Ishikawa (cell line): ENCODE data around the gene RBM38.

Source experiments
- CEBPB ChIP-seq: IDR thresholded peaks from 2 replicates; pipeline ENCODE4 v1.6.1; 2012
- CREB1 ChIP-seq: IDR thresholded peaks from 2 replicates; pipeline ENCODE4 v1.6.1; 2012; ENCODE audit warnings: low read depth
- EGR1 ChIP-seq: IDR thresholded peaks from 2 replicates; pipeline ENCODE4 v1.6.1; 2012
- EP300 ChIP-seq: IDR thresholded peaks from 2 replicates; pipeline ENCODE4 v1.6.1; 2012; ENCODE audit warnings: borderline replicate concordance
- FOXM1 ChIP-seq: IDR thresholded peaks from 2 replicates; pipeline ENCODE4 v1.6.1; 2012; ENCODE audit warnings: low read depth, borderline replicate concordance
- NFIC ChIP-seq: IDR thresholded peaks from 2 replicates; pipeline ENCODE4 v1.6.1; 2012
- RAD21 ChIP-seq: IDR thresholded peaks from 2 replicates; pipeline ENCODE4 v1.6.1; 2012; ENCODE audit warnings: low read depth
- TAF1 ChIP-seq: IDR thresholded peaks from 2 replicates; pipeline ENCODE4 v1.6.1; 2012; ENCODE audit warnings: low read depth, mild to moderate bottlenecking
- TCF12 ChIP-seq: IDR thresholded peaks from 2 replicates; pipeline ENCODE4 v1.6.1; 2012; ENCODE audit warnings: low read depth
- TEAD4 ChIP-seq: IDR thresholded peaks from 2 replicates; pipeline ENCODE4 v1.6.1; 2012
- USF1 ChIP-seq: IDR thresholded peaks from 2 replicates; pipeline ENCODE4 v1.6.1; 2012
- YY1 ChIP-seq: IDR thresholded peaks from 2 replicates; pipeline ENCODE4 v1.6.1; 2012; ENCODE audit warnings: low read depth
- ZBTB7A ChIP-seq: IDR thresholded peaks from 2 replicates; pipeline ENCODE4 v1.6.1; 2012; ENCODE audit warnings: low read depth
- TF ChIP-seq, protein P1 (sequence below): IDR thresholded peaks from 2 replicates; pipeline ENCODE4 v1.6.1; 2012
- TF ChIP-seq, protein P2 (sequence below): IDR thresholded peaks from 2 replicates; pipeline ENCODE4 v1.6.1; 2012; ENCODE audit warnings: low read depth, mild to moderate bottlenecking

RBM38 gene

GRCh38 chr20:57371363-57371762 lies 19.8 kb upstream of the RBM38 start:
- TF ChIP-seq CEBPB (no peak), NFIC (no peak)

- TF ChIP-seq RAD21 (no peak), TCF12 (no peak), CEBPB (no peak), USF1 (no peak), CREB1 (no peak), EGR1 (no peak), NFIC (no peak), YY1 (no peak), TAF1 (no peak), ZBTB7A (no peak), TEAD4 (no peak), EP300 (no peak), FOXM1 (no peak)
- TF ChIP-seq, protein P1, sequence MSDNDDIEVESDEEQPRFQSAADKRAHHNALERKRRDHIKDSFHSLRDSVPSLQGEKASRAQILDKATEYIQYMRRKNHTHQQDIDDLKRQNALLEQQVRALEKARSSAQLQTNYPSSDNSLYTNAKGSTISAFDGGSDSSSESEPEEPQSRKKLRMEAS, result no peak
- TF ChIP-seq, protein P2, sequence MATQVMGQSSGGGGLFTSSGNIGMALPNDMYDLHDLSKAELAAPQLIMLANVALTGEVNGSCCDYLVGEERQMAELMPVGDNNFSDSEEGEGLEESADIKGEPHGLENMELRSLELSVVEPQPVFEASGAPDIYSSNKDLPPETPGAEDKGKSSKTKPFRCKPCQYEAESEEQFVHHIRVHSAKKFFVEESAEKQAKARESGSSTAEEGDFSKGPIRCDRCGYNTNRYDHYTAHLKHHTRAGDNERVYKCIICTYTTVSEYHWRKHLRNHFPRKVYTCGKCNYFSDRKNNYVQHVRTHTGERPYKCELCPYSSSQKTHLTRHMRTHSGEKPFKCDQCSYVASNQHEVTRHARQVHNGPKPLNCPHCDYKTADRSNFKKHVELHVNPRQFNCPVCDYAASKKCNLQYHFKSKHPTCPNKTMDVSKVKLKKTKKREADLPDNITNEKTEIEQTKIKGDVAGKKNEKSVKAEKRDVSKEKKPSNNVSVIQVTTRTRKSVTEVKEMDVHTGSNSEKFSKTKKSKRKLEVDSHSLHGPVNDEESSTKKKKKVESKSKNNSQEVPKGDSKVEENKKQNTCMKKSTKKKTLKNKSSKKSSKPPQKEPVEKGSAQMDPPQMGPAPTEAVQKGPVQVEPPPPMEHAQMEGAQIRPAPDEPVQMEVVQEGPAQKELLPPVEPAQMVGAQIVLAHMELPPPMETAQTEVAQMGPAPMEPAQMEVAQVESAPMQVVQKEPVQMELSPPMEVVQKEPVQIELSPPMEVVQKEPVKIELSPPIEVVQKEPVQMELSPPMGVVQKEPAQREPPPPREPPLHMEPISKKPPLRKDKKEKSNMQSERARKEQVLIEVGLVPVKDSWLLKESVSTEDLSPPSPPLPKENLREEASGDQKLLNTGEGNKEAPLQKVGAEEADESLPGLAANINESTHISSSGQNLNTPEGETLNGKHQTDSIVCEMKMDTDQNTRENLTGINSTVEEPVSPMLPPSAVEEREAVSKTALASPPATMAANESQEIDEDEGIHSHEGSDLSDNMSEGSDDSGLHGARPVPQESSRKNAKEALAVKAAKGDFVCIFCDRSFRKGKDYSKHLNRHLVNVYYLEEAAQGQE, result no peak
Observed at GRCh38 chr20:57372157-57372556, 19.0 kb upstream of the RBM38 start.

DNA sequence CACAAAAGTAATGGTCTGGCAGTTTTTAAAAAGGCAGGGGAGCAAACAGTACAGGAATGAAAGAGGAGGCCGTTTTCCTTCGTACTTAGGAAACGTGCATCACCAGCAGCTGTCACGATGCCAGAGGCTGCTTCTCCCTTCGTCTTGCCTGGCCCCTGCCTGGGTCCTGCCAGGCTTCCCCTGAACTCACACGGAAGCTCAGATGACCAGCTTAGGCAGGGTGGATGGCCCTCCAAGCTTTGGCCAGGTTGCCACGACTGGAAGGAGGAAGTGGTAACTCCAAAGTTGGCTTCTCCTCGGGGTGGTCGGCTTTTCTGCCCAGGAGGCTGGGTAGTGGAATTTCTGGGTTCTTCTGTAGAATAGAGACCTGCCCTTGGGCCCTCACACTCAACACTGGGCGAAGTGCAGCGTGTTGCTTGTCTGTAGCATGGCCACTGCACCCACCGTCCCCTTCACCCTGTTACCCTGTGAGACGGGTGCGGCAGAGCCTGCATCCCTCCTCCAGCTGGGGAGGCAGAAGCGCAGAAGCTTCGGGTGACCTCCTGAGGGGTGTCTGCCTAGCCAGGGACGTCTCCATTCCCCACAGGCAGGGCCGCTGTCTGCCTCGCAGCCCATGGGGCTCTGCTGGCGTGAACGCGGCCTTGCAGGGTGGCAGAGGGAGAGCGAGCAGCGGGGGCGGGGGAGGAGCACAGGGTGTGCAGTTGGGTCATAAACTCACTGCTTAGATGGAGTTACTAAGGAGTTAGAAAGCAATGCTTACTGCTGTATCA lies 18.4 kb upstream of the RBM38 start:
- no peak for TF ChIP-seq CREB1
- TF ChIP-seq TAF1, result no peak
- TF ChIP-seq CEBPB, result no peak
- TF ChIP-seq FOXM1, result no peak
- TF ChIP-seq, protein P1, result no peak
- no peak for TF ChIP-seq NFIC
- TF ChIP-seq, protein P2, result no peak
- no peak for TF ChIP-seq EP300
- TF ChIP-seq ZBTB7A, result no peak
- TF ChIP-seq RAD21, result no peak
- no peak for TF ChIP-seq TEAD4
- no peak for TF ChIP-seq YY1
- TF ChIP-seq TCF12, result no peak
- TF ChIP-seq EGR1, result no peak
- TF ChIP-seq USF1, result no peak

DNA sequence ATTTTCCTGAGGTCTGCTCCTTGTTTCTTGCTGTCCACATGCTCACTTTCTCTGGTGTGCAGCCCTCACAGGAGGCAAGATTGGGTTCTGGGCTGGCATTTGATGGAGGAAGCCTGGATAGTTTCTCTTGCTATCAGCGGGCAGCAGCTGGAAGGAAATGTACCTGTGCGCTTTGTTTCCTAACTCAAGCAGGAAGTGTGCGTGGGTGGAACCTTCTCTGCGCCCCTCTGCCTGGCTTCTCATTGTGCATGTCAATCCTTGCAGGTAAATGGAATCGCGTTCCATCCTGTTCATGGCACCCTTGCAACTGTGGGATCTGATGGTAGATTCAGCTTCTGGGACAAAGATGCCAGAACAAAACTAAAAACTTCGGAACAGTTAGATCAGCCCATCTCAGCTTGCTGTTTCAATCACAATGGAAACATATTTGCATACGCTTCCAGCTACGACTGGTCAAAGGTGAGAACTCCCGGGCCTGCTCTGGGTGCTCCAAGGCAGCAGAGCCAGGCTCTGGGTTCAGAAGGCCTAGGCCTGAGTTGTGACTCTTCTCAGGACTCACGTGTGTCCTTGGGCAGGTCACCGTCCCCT lies 16.8 kb upstream of the RBM38 start:
- TF ChIP-seq TCF12, result no peak
- no peak for TF ChIP-seq YY1
- TF ChIP-seq EP300, result no peak
- TF ChIP-seq ZBTB7A, result no peak
- no peak for TF ChIP-seq TAF1
- TF ChIP-seq EGR1, result no peak
- TF ChIP-seq, protein P2, result no peak
- TF ChIP-seq CEBPB, result no peak
- no peak for TF ChIP-seq RAD21
- TF ChIP-seq, protein P1, result no peak
- no peak for TF ChIP-seq FOXM1
- no peak for TF ChIP-seq CREB1
- TF ChIP-seq TEAD4, result no peak
